Right forelimb (tissue), 1 donor: ENCODE measurements around the gene GOLGA2.
"Not testable (repeated sequence)": the region's sequence is repeated elsewhere in the genome, so short reads cannot be mapped to it uniquely, and the experiment has no call there.

Experiments
- DNase-seq: peaks from one replicate; pipeline ENCODE4 v3.0.0-alpha.2; 2018

Gene GOLGA2

GRCh38 chr9:128242124-128242523 is 33.7 kb downstream of the GOLGA2 start:
- peak; percentile 46 for DNase-seq

- peak; percentile 40 for DNase-seq
These were observed 41.9 kb downstream of the GOLGA2 start for GRCh38 chr9:128233817-128234406.

- DNase-seq = peak; percentile 41
These were observed 43.0 kb downstream of the GOLGA2 start for GRCh38 chr9:128232528-128233428.

- peak; percentile 78 for DNase-seq
These were observed 43.9 kb downstream of the GOLGA2 start for GRCh38 chr9:128231638-128232527.

- not testable (repeated sequence) for DNase-seq
These were observed 44.9 kb downstream of the GOLGA2 start for GRCh38 chr9:128230897-128231296.

- DNase-seq = no peak
These were observed 49.4 kb downstream of the GOLGA2 start for GRCh38 chr9:128226412-128226801.

GRCh38 chr9:128225770-128226411 is 49.9 kb downstream of the GOLGA2 start:
- no peak for DNase-seq

GRCh38 chr9:128224877-128225276 is 50.9 kb downstream of the GOLGA2 start:
- DNase-seq = no peak

GRCh38 chr9:128222880-128223670 is 52.7 kb downstream of the GOLGA2 start:
- no peak for DNase-seq

GRCh38 chr9:128222026-128222425 is 53.8 kb downstream of the GOLGA2 start:
- no peak for DNase-seq

GRCh38 chr9:128219831-128220230 is 56.0 kb downstream of the GOLGA2 start:
- no peak for DNase-seq

- peak; percentile 84 for DNase-seq
These were observed 57.1 kb downstream of the GOLGA2 start for GRCh38 chr9:128218518-128219389.

GRCh38 chr9:128218172-128218517 is 57.7 kb downstream of the GOLGA2 start:
- no peak for DNase-seq

GRCh38 chr9:128216781-128217553 is 58.8 kb downstream of the GOLGA2 start:
- DNase-seq = no peak

GRCh38 chr9:128215491-128216409 is 60.1 kb downstream of the GOLGA2 start:
- no peak for DNase-seq

- no peak for DNase-seq
These were observed 61.0 kb downstream of the GOLGA2 start for GRCh38 chr9:128214571-128215490.

GRCh38 chr9:128213746-128214497 is 61.9 kb downstream of the GOLGA2 start:
- DNase-seq = no peak
